ENCODE measurements around the gene BIRC2.

DNA sequence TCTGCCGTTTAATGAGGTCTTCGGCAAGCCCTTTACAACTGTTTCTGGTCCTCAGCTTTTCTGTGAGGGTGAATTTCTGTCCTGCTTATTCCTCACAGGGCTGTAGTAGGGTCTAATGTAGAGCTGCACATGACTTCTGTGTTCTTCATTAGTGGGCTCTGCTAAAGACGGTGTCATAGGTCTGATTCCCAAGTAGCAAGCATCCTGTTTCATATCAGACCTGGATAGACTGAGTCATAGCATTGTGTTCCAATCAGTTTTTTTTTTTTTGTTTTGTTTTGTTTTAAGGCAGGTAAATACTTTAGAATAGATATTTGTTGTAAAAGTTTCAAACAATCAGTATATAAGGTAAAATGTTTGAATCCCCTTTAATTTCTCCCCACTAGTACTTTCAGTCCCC, 35.4 kb downstream of the BIRC2 start:
- TF ChIP-seq, protein P1, sequence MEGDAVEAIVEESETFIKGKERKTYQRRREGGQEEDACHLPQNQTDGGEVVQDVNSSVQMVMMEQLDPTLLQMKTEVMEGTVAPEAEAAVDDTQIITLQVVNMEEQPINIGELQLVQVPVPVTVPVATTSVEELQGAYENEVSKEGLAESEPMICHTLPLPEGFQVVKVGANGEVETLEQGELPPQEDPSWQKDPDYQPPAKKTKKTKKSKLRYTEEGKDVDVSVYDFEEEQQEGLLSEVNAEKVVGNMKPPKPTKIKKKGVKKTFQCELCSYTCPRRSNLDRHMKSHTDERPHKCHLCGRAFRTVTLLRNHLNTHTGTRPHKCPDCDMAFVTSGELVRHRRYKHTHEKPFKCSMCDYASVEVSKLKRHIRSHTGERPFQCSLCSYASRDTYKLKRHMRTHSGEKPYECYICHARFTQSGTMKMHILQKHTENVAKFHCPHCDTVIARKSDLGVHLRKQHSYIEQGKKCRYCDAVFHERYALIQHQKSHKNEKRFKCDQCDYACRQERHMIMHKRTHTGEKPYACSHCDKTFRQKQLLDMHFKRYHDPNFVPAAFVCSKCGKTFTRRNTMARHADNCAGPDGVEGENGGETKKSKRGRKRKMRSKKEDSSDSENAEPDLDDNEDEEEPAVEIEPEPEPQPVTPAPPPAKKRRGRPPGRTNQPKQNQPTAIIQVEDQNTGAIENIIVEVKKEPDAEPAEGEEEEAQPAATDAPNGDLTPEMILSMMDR (conservative IDR thresholded peaks at IDR 0.05; ENCODE audit: low read depth, low read length): no peak
- no peak for TF ChIP-seq EZH2 (IDR thresholded peaks at IDR 0.05; ENCODE audit: borderline replicate concordance, low read depth, low read length, poor library complexity, severe bottlenecking)
